PC-9 (cell line): ENCODE measurements around the gene TLE1. TPM values are rescaled to one million over a fixed set of nuclear protein-coding genes. Genes with fewer than 3 reads are reported as not detected.
"Not testable (repeated sequence)": the region's sequence is repeated elsewhere in the genome, so short reads cannot be mapped to it uniquely, and the experiment has no call there.

Source experiments
- BruUV-seq: library from RNA; stranded (reverse); fragments of 400-500 nt; replicated peaks from 2 replicates; lab custom pipeline; 2021; lab: Mats Ljungman, UMichigan
- CTCF ChIA-PET: fragments of 300-600 bp; sonication (Branson Sonifier 250); formaldehyde crosslinking; loops from one replicate; lab custom pipeline; 2022; ENCODE audit warnings: antibody characterized with exemption; lab: Charles Lee
- POLR2A ChIA-PET: fragments of 300-600 bp; sonication (Branson Sonifier 250); formaldehyde crosslinking; loops from one replicate; lab custom pipeline; 2022; ENCODE audit warnings: antibody characterized with exemption; ENCODE audit not compliant: unreplicated experiment; lab: Charles Lee
- DNase-seq, 2 experiments: peaks; one replicate each; pipeline versions ENCODE4 v3.0.0 to v3.0.0-alpha.2; 2015 to 2022; ENCODE audit warnings: mixed read lengths in 1 of 2
- H2AFZ ChIP-seq: fragments of 200-600 bp; sonication (generic); 2 replicates; pipeline ENCODE4 v1.8.1; 2017; ENCODE audit warnings: antibody characterized with exemption
- H3F3A ChIP-seq: fragments of 200-600 bp; sonication (generic); 2 replicates; pipeline ENCODE4 v1.8.1; 2017; ENCODE audit warnings: antibody characterized with exemption, mild to moderate bottlenecking, low read depth; ENCODE audit not compliant: insufficient read depth
- H3K27ac ChIP-seq: fragments of 200-600 bp; sonication (generic); 2 replicates; pipeline ENCODE4 v1.6.1; 2016; ENCODE audit warnings: mixed run types
- H3K27me3 ChIP-seq: fragments of 200-600 bp; sonication (generic); 2 replicates; pipeline ENCODE4 v1.6.1; 2016; ENCODE audit warnings: low read depth, mixed run types; ENCODE audit not compliant: insufficient read depth
- H3K36me3 ChIP-seq: fragments of 200-600 bp; sonication (generic); 2 replicates; pipeline ENCODE4 v1.6.1; 2016; ENCODE audit warnings: low read depth, mixed run types
- H3K4me1 ChIP-seq: fragments of 200-600 bp; sonication (generic); replicated peaks from 2 replicates; pipeline ENCODE4 v1.6.1; 2016; ENCODE audit warnings: mixed run types; ENCODE audit not compliant: insufficient read depth
- H3K4me2 ChIP-seq: fragments of 200-600 bp; sonication (generic); 2 replicates; pipeline ENCODE4 v1.6.1; 2017; ENCODE audit warnings: mixed run types
- H3K4me3 ChIP-seq: fragments of 200-600 bp; sonication (generic); 2 replicates; pipeline ENCODE4 v1.6.1; 2016; ENCODE audit warnings: mixed run types
- H3K79me2 ChIP-seq: fragments of 200-600 bp; sonication (generic); 2 replicates; pipeline ENCODE4 v1.6.1; 2017; ENCODE audit warnings: low read depth, mixed run types
- H3K9me2 ChIP-seq: fragments of 200-600 bp; sonication (generic); 2 replicates; pipeline ENCODE4 v1.8.1; 2017; ENCODE audit warnings: mild to moderate bottlenecking; ENCODE audit not compliant: insufficient read depth
- H3K9me3 ChIP-seq: fragments of 200-600 bp; sonication (generic); 2 replicates; pipeline ENCODE4 v1.8.1; 2016; ENCODE audit warnings: low read depth; ENCODE audit not compliant: insufficient read depth
- H4K20me1 ChIP-seq: fragments of 200-600 bp; sonication (generic); 2 replicates; pipeline ENCODE4 v1.8.1; 2017; ENCODE audit not compliant: insufficient read depth
- CTCF ChIP-seq: fragments of 200-600 bp; sonication (generic); conservative IDR thresholded peaks from 2 replicates; pipeline ENCODE4 v1.6.1; 2017; ENCODE audit warnings: mixed run types, antibody characterized with exemption, mild to moderate bottlenecking, moderate library complexity
- EZH2 ChIP-seq: fragments of 200-600 bp; sonication (generic); IDR thresholded peaks from 2 replicates; pipeline ENCODE4 v1.8.0; 2017; ENCODE audit warnings: antibody characterized with exemption, low read depth
- intact Hi-C: fragments of 100-400 bp; cut with micrococcal nuclease; formaldehyde crosslinking; loops from one replicate; pipeline ENCODE4 v1.10.0; 2022; ENCODE audit not compliant: unreplicated experiment
- total RNA-seq: library from RNA; stranded (reverse); gene quantifications from 2 replicates; pipeline ENCODE4 v1.2.3, GENCODE V29; 2021

Gene TLE1
- total RNA-seq, 1 experiment from 2014 or later = 80.9 TPM

DNA sequence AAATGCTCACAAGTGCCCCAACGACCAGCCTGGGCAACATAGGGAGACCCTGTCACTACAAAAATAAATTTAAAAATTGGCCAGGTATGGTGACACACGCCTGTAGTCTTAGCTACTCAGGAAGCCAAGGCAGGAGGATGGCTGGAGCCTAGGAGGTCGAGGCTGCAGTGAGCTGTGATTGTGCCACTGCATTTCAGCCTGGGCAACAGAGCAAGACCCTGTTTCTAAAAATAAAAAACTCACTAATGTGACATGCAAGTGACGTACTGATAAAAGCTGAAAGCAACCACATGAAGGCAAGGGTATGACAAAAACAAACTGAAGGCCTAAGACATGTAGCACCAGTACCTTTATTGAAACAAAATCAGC, 81.1 kb downstream of the TLE1 start:
- ChIA-PET POLR2A (no interaction called here), CTCF (no interaction called here)
- Histone ChIP-seq H3K27ac (no peak overlapping the region), H3K36me3 (peaks cover 32% of the 10 kb centered on the region), H4K20me1 (no peaks in the 10 kb centered on the region), H3K4me1 (peaks cover 8% of the 10 kb centered on the region), H3K27me3 (no peaks in the 10 kb centered on the region), H3K4me3 (no peak overlapping the region), H3F3A (no peaks in the 10 kb centered on the region), H3K9me3 (no peaks in the 10 kb centered on the region), H3K4me2 (no peak overlapping the region), H3K79me2 (no peaks in the 10 kb centered on the region), H3K9me2 (no peaks in the 10 kb centered on the region), H2AFZ (no peak overlapping the region)
- TF ChIP-seq CTCF = no peak
- no peak for TF ChIP-seq EZH2
- intact Hi-C loops = no loop called here
- DNase-seq = no peak
- no TSS peak for BruUV-seq

GRCh38 chr9:81607593-81608288, 81.6 kb downstream of the TLE1 start:
- ChIA-PET CTCF (no interaction called here), POLR2A (no interaction called here)

DNA sequence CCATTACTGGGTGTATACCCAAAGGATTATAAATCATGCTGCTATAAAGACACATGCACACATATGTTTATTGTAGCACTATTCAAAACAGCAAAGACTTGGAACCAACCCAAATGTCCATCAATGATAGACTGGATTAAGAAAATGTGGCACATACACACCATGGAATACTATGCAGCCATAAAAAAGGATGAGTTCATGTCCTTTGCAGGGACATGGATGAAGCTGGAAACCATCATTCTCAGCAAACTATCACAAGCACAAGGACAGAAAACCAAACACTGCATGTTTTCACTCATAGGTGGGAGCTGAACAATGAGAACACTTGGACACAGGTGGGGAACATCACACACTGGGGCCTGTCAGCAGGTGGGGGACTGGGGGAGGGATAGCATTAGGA, 83.1 kb downstream of the TLE1 start:
- H3K4me3 ChIP-seq, H3K4me2 ChIP-seq, H3F3A ChIP-seq, H3K27ac ChIP-seq, intact Hi-C loops, CTCF ChIA-PET, DNase-seq, H3K9me2 ChIP-seq, H3K9me3 ChIP-seq, POLR2A ChIA-PET, H3K4me1 ChIP-seq, BruUV-seq, H3K79me2 ChIP-seq, H2AFZ ChIP-seq, H3K27me3 ChIP-seq, H4K20me1 ChIP-seq: not testable (repeated sequence)
- H3K36me3 ChIP-seq = peaks cover 38% of the 10 kb centered on the region

More at GRCh38 chr9:81607593-81608288, 81.6 kb downstream of the TLE1 start:
- DNase-seq = peak in 1 of 2 experiments; percentile 45
- no TSS peak for BruUV-seq
- no peak overlapping the region for H3K4me3 ChIP-seq
- H2AFZ ChIP-seq = no peak overlapping the region
- intact Hi-C loops = no loop called here
- peaks cover 8% of the 10 kb centered on the region for H3K4me1 ChIP-seq
- H3K36me3 ChIP-seq = peaks cover 32% of the 10 kb centered on the region
- H3K27ac ChIP-seq = no peak overlapping the region
- no peaks in the 10 kb centered on the region for H4K20me1 ChIP-seq
- no peaks in the 10 kb centered on the region for H3K9me2 ChIP-seq
- no peaks in the 10 kb centered on the region for H3K79me2 ChIP-seq
- H3F3A ChIP-seq = no peaks in the 10 kb centered on the region
- H3K9me3 ChIP-seq = no peaks in the 10 kb centered on the region
- no peak for TF ChIP-seq EZH2
- no peak for TF ChIP-seq CTCF
- no peaks in the 10 kb centered on the region for H3K27me3 ChIP-seq
- no peak overlapping the region for H3K4me2 ChIP-seq
